Liver (tissue), 9 donors: ENCODE results near the gene MRS2. TPM values are rescaled to one million over a fixed set of nuclear protein-coding genes. Genes with fewer than 3 reads are reported as not detected.

ENCODE experiments used
- DNase-seq: peaks from one replicate; pipeline ENCODE4 v3.0.0-alpha.2; 2017; ENCODE audit warnings: low spot score
- H3K27ac ChIP-seq, 2 donors: one replicate each; pipeline ENCODE4 v1.7.0; 2013; ENCODE audit warnings: inconsistent platforms in 2 of 2, low read length in 2 of 2, control low read depth in 1 of 2, low read depth in 1 of 2, mild to moderate bottlenecking in 1 of 2
- H3K27me3 ChIP-seq, 4 donors: one replicate each; pipeline versions ENCODE4 v1.6.1 to v1.7.0; 2013; ENCODE audit warnings: low read length in 3 of 4, inconsistent platforms in 1 of 4, mild to moderate bottlenecking in 1 of 4, moderate library complexity in 1 of 4; ENCODE audit not compliant: control insufficient read depth in 4 of 4, insufficient read depth in 4 of 4
- H3K36me3 ChIP-seq, 4 donors: one replicate each; pipeline versions ENCODE4 v1.6.1 to v1.7.0; 2013; ENCODE audit warnings: low read length in 3 of 4, mild to moderate bottlenecking in 3 of 4, low read depth in 1 of 4, moderate library complexity in 1 of 4; ENCODE audit not compliant: control insufficient read depth in 4 of 4, insufficient read depth in 3 of 4
- H3K4me1 ChIP-seq, 4 donors: one replicate each; pipeline versions ENCODE4 v1.6.1 to v1.7.0; 2013; ENCODE audit warnings: low read length in 3 of 4, mild to moderate bottlenecking in 3 of 4, moderate library complexity in 1 of 4; ENCODE audit not compliant: control insufficient read depth in 4 of 4, insufficient read depth in 4 of 4
- H3K4me3 ChIP-seq, 3 donors: one replicate each; pipeline versions ENCODE4 v1.6.1 to v1.7.0; 2013; ENCODE audit warnings: low read length in 3 of 3, control low read depth in 1 of 3, low read depth in 1 of 3, mild to moderate bottlenecking in 1 of 3
- H3K9ac ChIP-seq, 2 donors: one replicate each; pipeline ENCODE4 v1.7.0; 2013; ENCODE audit warnings: low read length in 2 of 2, mild to moderate bottlenecking in 2 of 2, moderate library complexity in 2 of 2, control low read depth in 1 of 2, low read depth in 1 of 2
- H3K9me3 ChIP-seq, 4 donors: one replicate each; pipeline versions ENCODE4 v1.6.1 to v1.7.0; 2013; ENCODE audit warnings: low read length in 3 of 4; ENCODE audit not compliant: control insufficient read depth in 4 of 4
- ATF3 ChIP-seq: IDR thresholded peaks from 2 replicates; pipeline ENCODE4 v1.6.1; 2016; ENCODE audit warnings: antibody characterized with exemption
- EGR1 ChIP-seq, 2 donors: IDR thresholded peaks; 2 replicates each; pipeline ENCODE4 v1.6.1; 2016 to 2018; ENCODE audit warnings: antibody characterized with exemption in 2 of 2, low read depth in 2 of 2
- FOXA1 ChIP-seq: IDR thresholded peaks from 2 replicates; pipeline ENCODE4 v1.6.1; 2016; ENCODE audit warnings: antibody characterized with exemption
- FOXA2 ChIP-seq: IDR thresholded peaks from 2 replicates; pipeline ENCODE4 v1.6.1; 2016; ENCODE audit warnings: antibody characterized with exemption
- GABPA ChIP-seq, 2 donors: IDR thresholded peaks in 1 of 2; conservative IDR thresholded peaks in 1 of 2; 2 replicates each; pipeline ENCODE4 v1.6.1; 2016; ENCODE audit warnings: antibody characterized with exemption in 2 of 2, mild to moderate bottlenecking in 1 of 2, moderate library complexity in 1 of 2
- HNF4A ChIP-seq, 2 donors: conservative IDR thresholded peaks; 2 replicates each; pipeline ENCODE4 v1.6.1; 2016; ENCODE audit warnings: antibody characterized with exemption in 2 of 2, mild to moderate bottlenecking in 2 of 2
- HNF4G ChIP-seq: IDR thresholded peaks from 2 replicates; pipeline ENCODE4 v1.6.1; 2016; ENCODE audit warnings: antibody characterized with exemption
- JUND ChIP-seq, 2 donors: IDR thresholded peaks; 2 replicates each; pipeline ENCODE4 v1.6.1; 2016; ENCODE audit warnings: antibody characterized with exemption in 2 of 2
- MAX ChIP-seq: IDR thresholded peaks from 2 replicates; pipeline ENCODE4 v1.6.1; 2016; ENCODE audit warnings: antibody characterized with exemption
- NR2F2 ChIP-seq: IDR thresholded peaks from 2 replicates; pipeline ENCODE4 v1.6.1; 2016; ENCODE audit warnings: antibody characterized with exemption
- RAD21 ChIP-seq, 2 donors: IDR thresholded peaks; 2 replicates each; pipeline ENCODE4 v1.6.1; 2016; ENCODE audit warnings: antibody characterized with exemption in 2 of 2, mild to moderate bottlenecking in 2 of 2
- REST ChIP-seq: IDR thresholded peaks from 2 replicates; pipeline ENCODE4 v1.6.1; 2016; ENCODE audit warnings: antibody characterized with exemption, mild to moderate bottlenecking
- RXRA ChIP-seq, 2 donors: IDR thresholded peaks; 2 replicates each; pipeline ENCODE4 v1.6.1; 2017 to 2018; ENCODE audit warnings: antibody characterized with exemption in 2 of 2, mild to moderate bottlenecking in 1 of 2
- SP1 ChIP-seq: IDR thresholded peaks from 2 replicates; pipeline ENCODE4 v1.6.1; 2018; ENCODE audit warnings: antibody characterized with exemption, mild to moderate bottlenecking
- TAF1 ChIP-seq: conservative IDR thresholded peaks from 2 replicates; pipeline ENCODE4 v1.6.1; 2016; ENCODE audit warnings: antibody characterized with exemption, mild to moderate bottlenecking
- YY1 ChIP-seq: IDR thresholded peaks from 2 replicates; pipeline ENCODE4 v1.6.1; 2016; ENCODE audit warnings: antibody characterized with exemption, mild to moderate bottlenecking
- WGBS: extraction: QIAGEN DNeasy Blood & Tissue Kit; methylation state at CpG from one replicate; pipeline ENCODE4 v1.1.7; 2013; 5-methylcytosine and 5-hydroxymethylcytosine counted together
- polyA plus RNA-seq, 2 donors: library from polyadenylated mRNA; stranded (reverse) in 1 of 2; unstranded in 1 of 2; fragments of 200-250 nt in 1 of 2; fragments of >200 nt in 1 of 2; fragmentation: Nextera tagmentation in 1 of 2; extraction: Ambion mirVana in 1 of 2; gene quantifications; one replicate each; pipeline versions ENCODE4 v1.2.1 to v1.2.3, GENCODE V29; 2013 to 2015
- total RNA-seq, 2 donors: library from RNA; depleted of rRNA; stranded (reverse); fragments of >200 nt; gene quantifications; one replicate each; pipeline ENCODE4 v1.2.3, GENCODE V29; 2014
- TF ChIP-seq, protein P1 (sequence below): fragments of 150-350 bp; IDR thresholded peaks from 2 replicates; pipeline ENCODE4 v1.5.1; 2017; ENCODE audit warnings: improper control_type of control experiment, low read depth, low read length; ENCODE audit not compliant: missing input control
- TF ChIP-seq, protein P2 (sequence below): IDR thresholded peaks from 2 replicates; pipeline ENCODE4 v1.6.1; 2016; ENCODE audit warnings: antibody characterized with exemption
- donor health status: healthy.
- donor health status: healthy.
- donor health status: healthy.
- donor health status: healthy.
- donor health status: healthy.

The MRS2 gene
- total and polyA plus RNA-seq, 4 donors = 10.1 to 20.1 (median 13.9) TPM

- H3K9me3 ChIP-seq = no peaks in the 10 kb centered on the region
- no peaks in the 10 kb centered on the region for H3K36me3 ChIP-seq
- no peak overlapping the region for H3K9ac ChIP-seq
- H3K27ac ChIP-seq = no peak overlapping the region
- WGBS = 87% methylated on average over 4 of the region's 4 CpGs
- no peaks in the 10 kb centered on the region for H3K27me3 ChIP-seq
- no peak overlapping the region for H3K4me3 ChIP-seq
- H3K4me1 ChIP-seq = no peaks in the 10 kb centered on the region
- no peak for DNase-seq
- TF ChIP-seq SP1 (no peak), FOXA1 (no peak), HNF4G (no peak), RAD21 (IDR thresholded peaks at IDR 0.05) (no peak), NR2F2 (no peak), FOXA2 (no peak), RXRA (IDR thresholded peaks at IDR 0.05) (no peak), JUND (IDR thresholded peaks at IDR 0.05) (no peak), YY1 (no peak)
- TF ChIP-seq, protein P1, sequence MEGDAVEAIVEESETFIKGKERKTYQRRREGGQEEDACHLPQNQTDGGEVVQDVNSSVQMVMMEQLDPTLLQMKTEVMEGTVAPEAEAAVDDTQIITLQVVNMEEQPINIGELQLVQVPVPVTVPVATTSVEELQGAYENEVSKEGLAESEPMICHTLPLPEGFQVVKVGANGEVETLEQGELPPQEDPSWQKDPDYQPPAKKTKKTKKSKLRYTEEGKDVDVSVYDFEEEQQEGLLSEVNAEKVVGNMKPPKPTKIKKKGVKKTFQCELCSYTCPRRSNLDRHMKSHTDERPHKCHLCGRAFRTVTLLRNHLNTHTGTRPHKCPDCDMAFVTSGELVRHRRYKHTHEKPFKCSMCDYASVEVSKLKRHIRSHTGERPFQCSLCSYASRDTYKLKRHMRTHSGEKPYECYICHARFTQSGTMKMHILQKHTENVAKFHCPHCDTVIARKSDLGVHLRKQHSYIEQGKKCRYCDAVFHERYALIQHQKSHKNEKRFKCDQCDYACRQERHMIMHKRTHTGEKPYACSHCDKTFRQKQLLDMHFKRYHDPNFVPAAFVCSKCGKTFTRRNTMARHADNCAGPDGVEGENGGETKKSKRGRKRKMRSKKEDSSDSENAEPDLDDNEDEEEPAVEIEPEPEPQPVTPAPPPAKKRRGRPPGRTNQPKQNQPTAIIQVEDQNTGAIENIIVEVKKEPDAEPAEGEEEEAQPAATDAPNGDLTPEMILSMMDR = no peak
- TF ChIP-seq, protein P2, sequence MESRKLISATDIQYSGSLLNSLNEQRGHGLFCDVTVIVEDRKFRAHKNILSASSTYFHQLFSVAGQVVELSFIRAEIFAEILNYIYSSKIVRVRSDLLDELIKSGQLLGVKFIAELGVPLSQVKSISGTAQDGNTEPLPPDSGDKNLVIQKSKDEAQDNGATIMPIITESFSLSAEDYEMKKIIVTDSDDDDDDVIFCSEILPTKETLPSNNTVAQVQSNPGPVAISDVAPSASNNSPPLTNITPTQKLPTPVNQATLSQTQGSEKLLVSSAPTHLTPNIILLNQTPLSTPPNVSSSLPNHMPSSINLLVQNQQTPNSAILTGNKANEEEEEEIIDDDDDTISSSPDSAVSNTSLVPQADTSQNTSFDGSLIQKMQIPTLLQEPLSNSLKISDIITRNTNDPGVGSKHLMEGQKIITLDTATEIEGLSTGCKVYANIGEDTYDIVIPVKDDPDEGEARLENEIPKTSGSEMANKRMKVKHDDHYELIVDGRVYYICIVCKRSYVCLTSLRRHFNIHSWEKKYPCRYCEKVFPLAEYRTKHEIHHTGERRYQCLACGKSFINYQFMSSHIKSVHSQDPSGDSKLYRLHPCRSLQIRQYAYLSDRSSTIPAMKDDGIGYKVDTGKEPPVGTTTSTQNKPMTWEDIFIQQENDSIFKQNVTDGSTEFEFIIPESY = no peak
Observed at GRCh38 chr6:24376871-24377270, 25.9 kb upstream of the MRS2 start.

GRCh38 chr6:24378473-24379097 is 24.2 kb upstream of the MRS2 start:
- DNase-seq = no peak
- TF ChIP-seq FOXA2 = no peak
- TF ChIP-seq EGR1 (IDR thresholded peaks at IDR 0.05; ENCODE audit: low read depth in 2 of 2) = no peak
- no peak for TF ChIP-seq TAF1
- TF ChIP-seq, protein P2 = no peak
- TF ChIP-seq MAX = no peak
- no peak for TF ChIP-seq REST
- no peak for TF ChIP-seq SP1
- no peak for TF ChIP-seq HNF4G
- TF ChIP-seq RAD21 (IDR thresholded peaks at IDR 0.05) = no peak
- TF ChIP-seq ATF3 = no peak
- TF ChIP-seq JUND (IDR thresholded peaks at IDR 0.05) = no peak
- no peak for TF ChIP-seq NR2F2
- TF ChIP-seq HNF4A (conservative IDR thresholded peaks at IDR 0.05) = no peak
- TF ChIP-seq FOXA1 = no peak
- TF ChIP-seq, protein P1 = no peak
- no peak for TF ChIP-seq GABPA (IDR thresholded peaks at IDR 0.05 in 1 of 2, conservative IDR thresholded peaks at IDR 0.05 in 1 of 2)
- no peak for TF ChIP-seq RXRA (IDR thresholded peaks at IDR 0.05)
- TF ChIP-seq YY1 = no peak
- 77% methylated on average over 1 of the region's 1 CpG for WGBS

More at GRCh38 chr6:24378473-24379097, 24.2 kb upstream of the MRS2 start:
- no peaks in the 10 kb centered on the region for H3K9me3 ChIP-seq
- peaks cover 0 to 2% (median 1%) of the 10 kb centered on the region in 4 donors for H3K4me1 ChIP-seq
- H3K36me3 ChIP-seq = no peaks in the 10 kb centered on the region
- no peak overlapping the region for H3K9ac ChIP-seq
- no peak overlapping the region for H3K27ac ChIP-seq
- H3K27me3 ChIP-seq = no peaks in the 10 kb centered on the region
- no peak overlapping the region for H3K4me3 ChIP-seq
